Neuronal stem cell (in vitro differentiated cells): ENCODE data around the gene GNB3.
A peak's percentile ranks its signal among the peaks of the same experiment; 100 is the strongest.

ENCODE experiments used
- DNase-seq: peaks from one replicate; pipeline ENCODE4 v3.0.0-alpha.2; 2013; ENCODE audit warnings: low spot score
- H2AFZ ChIP-seq: one replicate; pipeline ENCODE4 v1.6.1; 2013; ENCODE audit warnings: mild to moderate bottlenecking, low read length, inconsistent platforms
- H2AK5ac ChIP-seq: 2 replicates; pipeline ENCODE4 v1.6.1; 2013; ENCODE audit warnings: low read depth, mild to moderate bottlenecking, inconsistent platforms, low read length, moderate library complexity, mixed read lengths
- H2BK120ac ChIP-seq: 2 replicates; pipeline ENCODE4 v1.6.1; 2013; ENCODE audit warnings: low read depth, mild to moderate bottlenecking, inconsistent platforms, low read length, moderate library complexity, mixed read lengths
- H2BK12ac ChIP-seq: one replicate; pipeline ENCODE4 v1.6.1; 2013; ENCODE audit warnings: low read length, inconsistent platforms
- H2BK15ac ChIP-seq: 2 replicates; pipeline ENCODE4 v1.6.1; 2013; ENCODE audit warnings: mild to moderate bottlenecking, low read length, inconsistent platforms, mixed read lengths
- H2BK5ac ChIP-seq: one replicate; pipeline ENCODE4 v1.6.1; 2013; ENCODE audit warnings: inconsistent platforms, mild to moderate bottlenecking, low read length, moderate library complexity
- H3K14ac ChIP-seq: one replicate; pipeline ENCODE4 v1.6.1; 2013; ENCODE audit warnings: low read length, inconsistent platforms
- H3K18ac ChIP-seq: 2 replicates; pipeline ENCODE4 v1.6.1; 2013; ENCODE audit warnings: low read length, inconsistent platforms
- H3K23ac ChIP-seq: 2 replicates; pipeline ENCODE4 v1.6.1; 2013; ENCODE audit warnings: low read depth, mild to moderate bottlenecking, mixed read lengths, low read length, inconsistent platforms; ENCODE audit not compliant: poor library complexity
- H3K27ac ChIP-seq: replicated peaks from 3 replicates; pipeline ENCODE4 v1.5.1; 2013; ENCODE audit warnings: low read length, inconsistent platforms
- H3K27me3 ChIP-seq, 3 experiments: 2 replicates each; pipeline ENCODE4 v1.6.1; 2013; ENCODE audit warnings: low read length in 3 of 3, mild to moderate bottlenecking in 2 of 3, inconsistent platforms in 1 of 3, low read depth in 1 of 3, mixed read lengths in 1 of 3, moderate library complexity in 1 of 3; ENCODE audit not compliant: control insufficient read depth in 3 of 3, insufficient read depth in 3 of 3
- H3K36me3 ChIP-seq, 2 donors: replicated peaks in 1 of 2; 2 replicates each; pipeline ENCODE4 v1.6.1; 2013; ENCODE audit warnings: low read length in 2 of 2; ENCODE audit not compliant: control insufficient read depth in 2 of 2, insufficient read depth in 2 of 2
- H3K4ac ChIP-seq: 2 replicates; pipeline ENCODE4 v1.6.1; 2013; ENCODE audit warnings: inconsistent platforms, mild to moderate bottlenecking, low read length, moderate library complexity
- H3K4me1 ChIP-seq, 2 donors: 1 replicate in 1 of 2; 2 replicates in 1 of 2; pipeline ENCODE4 v1.6.1; 2013; ENCODE audit warnings: low read length in 2 of 2, low read depth in 1 of 2; ENCODE audit not compliant: control insufficient read depth in 2 of 2, insufficient read depth in 1 of 2
- H3K4me2 ChIP-seq: one replicate; pipeline ENCODE4 v1.6.1; 2013; ENCODE audit warnings: mild to moderate bottlenecking, low read length, inconsistent platforms; ENCODE audit not compliant: insufficient read depth, poor library complexity, severe bottlenecking
- H3K4me3 ChIP-seq, 2 donors: 2 replicates each; pipeline ENCODE4 v1.5.1; 2013; ENCODE audit warnings: low read length in 2 of 2, mild to moderate bottlenecking in 2 of 2, inconsistent platforms in 1 of 2, moderate library complexity in 1 of 2
- H3K79me1 ChIP-seq: one replicate; pipeline ENCODE4 v1.6.1; 2013; ENCODE audit warnings: low read depth, mild to moderate bottlenecking, inconsistent platforms, low read length, moderate library complexity
- H3K9ac ChIP-seq: one replicate; pipeline ENCODE4 v1.6.1; 2013; ENCODE audit warnings: mild to moderate bottlenecking, low read depth, low read length, inconsistent platforms; ENCODE audit not compliant: poor library complexity
- H3K9me3 ChIP-seq, 2 donors: replicated peaks in 1 of 2; 2 replicates each; pipeline versions ENCODE3 to v1.6.1; 2013; ENCODE audit warnings: low read length in 2 of 2, mild to moderate bottlenecking in 2 of 2, inconsistent platforms in 1 of 2, low read depth in 1 of 2, mixed read lengths in 1 of 2, moderate library complexity in 1 of 2; ENCODE audit not compliant: control insufficient read depth in 2 of 2, insufficient read depth in 1 of 2
- H4K8ac ChIP-seq: one replicate; pipeline ENCODE4 v1.6.1; 2013; ENCODE audit warnings: low read depth, mild to moderate bottlenecking, inconsistent platforms, low read length, moderate library complexity
- H4K91ac ChIP-seq: one replicate; pipeline ENCODE4 v1.6.1; 2013; ENCODE audit warnings: low read length, low read depth, mild to moderate bottlenecking, inconsistent platforms; ENCODE audit not compliant: poor library complexity
- WGBS, 2 donors: extraction: QIAGEN DNeasy Blood & Tissue Kit; methylation state at CpG; one replicate each; pipeline ENCODE4 v1.1.7; 2013; ENCODE audit warnings: missing lambda C conversion rate in 2 of 2, mixed read lengths in 1 of 2; ENCODE audit not compliant: insufficient read length in 2 of 2, insufficient replicate concordance in 1 of 2; ENCODE audit errors: extremely low coverage in 2 of 2; 5-methylcytosine and 5-hydroxymethylcytosine counted together

The GNB3 gene

DNA sequence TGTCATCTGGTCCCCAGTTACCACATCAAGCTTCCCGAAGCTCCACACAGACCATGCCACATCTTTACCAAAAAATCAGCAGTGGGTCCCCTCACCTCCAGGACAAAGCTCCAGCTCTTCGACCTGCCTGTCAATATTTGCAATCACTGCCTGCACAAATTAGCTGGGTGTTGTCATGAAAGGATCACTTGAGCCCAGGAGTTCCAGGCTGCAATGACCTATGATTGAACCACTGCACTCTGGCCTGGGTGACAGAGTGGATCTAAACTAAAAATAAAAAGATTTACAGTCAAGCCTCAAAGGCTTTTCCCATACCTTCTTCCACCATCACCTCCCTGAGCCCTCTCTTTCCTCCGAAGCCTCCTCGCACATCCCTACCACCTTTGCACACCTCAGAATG, 44.1 kb upstream of the GNB3 start:
- H3K4me2 ChIP-seq, result no peak overlapping the region
- no peak overlapping the region for H2AFZ ChIP-seq
- no peaks in the 10 kb centered on the region for H3K79me1 ChIP-seq
- peak overlapping the region; percentile 65 for H3K23ac ChIP-seq
- H3K9me3 ChIP-seq, result no peaks in the 10 kb centered on the region
- no peak overlapping the region for H3K4me3 ChIP-seq
- no peak overlapping the region for H4K8ac ChIP-seq
- no peak overlapping the region for H3K18ac ChIP-seq
- H2AK5ac ChIP-seq, result no peak overlapping the region
- peak overlapping the region; percentile 13 for H2BK5ac ChIP-seq
- H3K27ac ChIP-seq, result no peak overlapping the region
- no peak overlapping the region for H4K91ac ChIP-seq
- H3K14ac ChIP-seq, result peak overlapping the region; percentile 17
- no peak overlapping the region for H3K9ac ChIP-seq
- no peaks in the 10 kb centered on the region for H3K27me3 ChIP-seq
- no peak for DNase-seq
- WGBS, 2 donors, result no CpG with 5 or more reads among the region's 4 CpGs
- no peak overlapping the region for H2BK120ac ChIP-seq
- H3K4ac ChIP-seq, result no peak overlapping the region
- H3K4me1 ChIP-seq, result peaks cover 12% of the 10 kb centered on the region in 2 donors
- H3K36me3 ChIP-seq, result no peaks in the 10 kb centered on the region
- no peak overlapping the region for H2BK15ac ChIP-seq
- no peak overlapping the region for H2BK12ac ChIP-seq

DNA sequence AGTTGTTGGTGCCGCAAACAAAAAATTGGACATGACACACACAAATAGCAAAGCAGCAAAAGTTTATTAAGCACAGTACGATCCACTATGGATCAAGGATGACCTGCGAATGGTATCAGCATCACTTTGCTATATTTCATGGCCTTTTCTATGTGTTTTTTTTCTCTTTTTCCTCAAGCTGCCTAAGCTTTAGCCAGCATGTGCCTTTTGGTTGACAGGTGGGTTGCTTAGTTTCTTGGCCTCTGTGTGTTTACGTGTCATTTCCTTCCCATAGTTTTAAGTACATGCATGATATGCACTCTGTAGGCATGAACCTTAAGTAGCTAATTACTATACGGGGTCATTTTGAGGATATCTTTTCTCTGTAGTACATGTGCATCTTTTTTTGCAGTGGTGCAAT, 41.6 kb upstream of the GNB3 start:
- H3K4me2 ChIP-seq, result no peak overlapping the region
- no peak overlapping the region for H2AFZ ChIP-seq
- no peaks in the 10 kb centered on the region for H3K36me3 ChIP-seq
- no CpG with 5 or more reads among the region's 5 CpGs for WGBS, 2 donors
- H2AK5ac ChIP-seq, result no peak overlapping the region
- peaks cover 0 to 1% of the 10 kb centered on the region in 2 donors for H3K9me3 ChIP-seq
- DNase-seq, result no peak
- H2BK12ac ChIP-seq, result no peak overlapping the region
- no peaks in the 10 kb centered on the region for H3K27me3 ChIP-seq
- H2BK120ac ChIP-seq, result no peak overlapping the region
- H3K79me1 ChIP-seq, result no peaks in the 10 kb centered on the region
- no peak overlapping the region for H3K14ac ChIP-seq
- H3K4me3 ChIP-seq, result no peak overlapping the region
- no peak overlapping the region for H2BK15ac ChIP-seq
- H4K91ac ChIP-seq, result no peak overlapping the region
- H3K4me1 ChIP-seq, result no peaks in the 10 kb centered on the region
- H4K8ac ChIP-seq, result no peak overlapping the region
- H3K9ac ChIP-seq, result no peak overlapping the region
- no peak overlapping the region for H3K18ac ChIP-seq
- no peak overlapping the region for H3K4ac ChIP-seq
- H3K23ac ChIP-seq, result no peak overlapping the region
- no peak overlapping the region for H2BK5ac ChIP-seq
- no peak overlapping the region for H3K27ac ChIP-seq

DNA sequence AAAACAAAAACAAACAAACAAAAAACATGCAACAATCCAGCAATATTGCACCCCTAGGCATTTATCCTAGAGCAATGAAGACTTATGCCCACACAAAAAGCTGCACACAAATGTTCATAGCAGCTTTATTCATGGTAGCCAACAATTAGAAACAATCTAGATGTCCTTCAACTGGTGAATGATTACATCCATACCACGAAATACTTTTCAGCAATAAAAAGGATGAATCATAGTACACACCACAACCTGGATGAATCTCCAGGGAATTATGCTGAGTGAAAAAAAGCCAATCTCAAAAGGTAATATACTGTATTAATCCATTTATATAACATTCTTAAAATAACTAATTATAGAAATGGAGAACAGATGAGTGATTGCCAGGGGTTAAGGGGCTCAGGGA, 33.6 kb upstream of the GNB3 start:
- H3K4me1 ChIP-seq, result no peaks in the 10 kb centered on the region
- H4K8ac ChIP-seq, result no peak overlapping the region
- no peak overlapping the region for H2AK5ac ChIP-seq
- no peak overlapping the region for H2BK12ac ChIP-seq
- H2BK120ac ChIP-seq, result no peak overlapping the region
- H3K4ac ChIP-seq, result no peak overlapping the region
- WGBS, 2 donors, result no CpG with 5 or more reads among the region's 1 CpG
- peaks cover 0 to 6% of the 10 kb centered on the region in 2 donors for H3K9me3 ChIP-seq
- H2BK15ac ChIP-seq, result no peak overlapping the region
- H3K4me3 ChIP-seq, result no peak overlapping the region
- H3K4me2 ChIP-seq, result no peak overlapping the region
- no peak overlapping the region for H3K14ac ChIP-seq
- no peaks in the 10 kb centered on the region for H3K27me3 ChIP-seq
- no peak overlapping the region for H3K18ac ChIP-seq
- DNase-seq, result no peak
- no peak overlapping the region for H2AFZ ChIP-seq
- no peak overlapping the region for H3K23ac ChIP-seq
- H4K91ac ChIP-seq, result no peak overlapping the region
- no peak overlapping the region for H3K27ac ChIP-seq
- no peaks in the 10 kb centered on the region for H3K36me3 ChIP-seq
- H2BK5ac ChIP-seq, result no peak overlapping the region
- H3K79me1 ChIP-seq, result no peaks in the 10 kb centered on the region
- no peak overlapping the region for H3K9ac ChIP-seq

DNA sequence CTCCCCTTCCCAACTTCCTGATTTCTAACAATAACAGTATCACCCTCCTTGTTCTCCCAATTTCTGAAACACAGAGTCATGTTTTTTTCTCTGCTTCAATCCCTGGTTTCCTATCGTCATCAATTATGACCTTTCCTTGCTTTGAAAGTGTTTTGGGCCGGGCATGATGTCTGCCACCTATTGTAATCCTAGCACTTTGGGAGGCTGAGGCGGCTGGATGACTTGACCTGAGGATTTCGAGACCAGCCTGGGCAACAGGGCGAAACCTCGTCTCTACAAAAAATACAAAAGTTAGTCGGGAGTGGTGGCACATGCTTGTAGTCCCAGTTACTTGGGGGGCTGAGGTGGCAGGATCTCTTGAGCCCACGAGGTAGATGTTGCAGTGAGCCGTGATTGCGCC, 31.7 kb upstream of the GNB3 start:
- Histone ChIP-seq H2BK120ac (no peak overlapping the region), H3K9me3 (peaks cover 0 to 5% of the 10 kb centered on the region in 2 donors), H3K27me3 (no peaks in the 10 kb centered on the region), H3K4me3 (no peak overlapping the region), H3K36me3 (no peaks in the 10 kb centered on the region), H3K4me1 (no peaks in the 10 kb centered on the region), H2BK15ac (peak overlapping the region; percentile 62), H3K4me2 (no peak overlapping the region), H2AFZ (peak overlapping the region; percentile 31), H2AK5ac (no peak overlapping the region), H3K9ac (no peak overlapping the region), H2BK12ac (no peak overlapping the region), H3K4ac (no peak overlapping the region), H4K8ac (no peak overlapping the region), H2BK5ac (no peak overlapping the region), H4K91ac (no peak overlapping the region), H3K14ac (peak overlapping the region; percentile 4), H3K18ac (no peak overlapping the region), H3K23ac (no peak overlapping the region), H3K27ac (no peak overlapping the region), H3K79me1 (no peaks in the 10 kb centered on the region)
- no CpG with 5 or more reads among the region's 10 CpGs for WGBS, 2 donors
- no peak for DNase-seq
